OCI-LY7 (cell line): Measurements from ENCODE around the gene P2RY8. TPM values are rescaled to one million over a fixed set of nuclear protein-coding genes. Genes with fewer than 3 reads are reported as not detected.

Experiments
- BruUV-seq: library from RNA; stranded (reverse); fragments of 400-500 nt; replicated peaks from 2 replicates; lab custom pipeline; 2021; lab: Mats Ljungman, UMichigan
- CTCF ChIA-PET: fragments of 300-600 bp; sonication (Branson Sonifier 250); formaldehyde crosslinking; loops from one replicate; lab custom pipeline; 2022; ENCODE audit warnings: antibody characterized with exemption; ENCODE audit not compliant: unreplicated experiment; lab: Charles Lee
- POLR2A ChIA-PET: fragments of 300-600 bp; sonication (Branson Sonifier 250); formaldehyde crosslinking; loops from one replicate; lab custom pipeline; 2022; ENCODE audit warnings: antibody characterized with exemption; lab: Charles Lee
- DNase-seq: peaks from one replicate; pipeline ENCODE4 v3.0.0-alpha.2; 2015; ENCODE audit warnings: low spot score
- H2AFZ ChIP-seq: fragments of 200-600 bp; sonication (generic), shearing (Covaris generic); 2 replicates; pipeline ENCODE4 v1.6.1; 2014; ENCODE audit warnings: mild to moderate bottlenecking, antibody characterized with exemption, low read length, moderate library complexity
- H3K27ac ChIP-seq: fragments of 200-600 bp; sonication (generic); 2 replicates; pipeline ENCODE4 v1.5.1; 2014; ENCODE audit warnings: mixed run types, low read depth, mild to moderate bottlenecking, moderate library complexity, low read length, inconsistent platforms; ENCODE audit not compliant: poor library complexity, severe bottlenecking
- H3K36me3 ChIP-seq: fragments of 200-600 bp; sonication (generic); 2 replicates; pipeline ENCODE4 v1.6.1; 2014; ENCODE audit warnings: mild to moderate bottlenecking, antibody characterized with exemption, low read length, moderate library complexity, mixed read lengths; ENCODE audit not compliant: insufficient read depth
- H3K4me1 ChIP-seq: fragments of 200-600 bp; sonication (generic); 2 replicates; pipeline ENCODE4 v1.5.1; 2014; ENCODE audit warnings: mild to moderate bottlenecking, low read length; ENCODE audit not compliant: insufficient read depth, poor library complexity, severe bottlenecking
- H3K4me2 ChIP-seq: fragments of 200-600 bp; sonication (generic); 2 replicates; pipeline ENCODE4 v1.6.1; 2014; ENCODE audit warnings: mild to moderate bottlenecking, low read length
- H3K4me3 ChIP-seq: fragments of 200-600 bp; sonication (generic); 2 replicates; pipeline ENCODE4 v1.5.1; 2014; ENCODE audit warnings: mild to moderate bottlenecking, low read depth, low read length; ENCODE audit not compliant: poor library complexity, severe bottlenecking
- H3K79me2 ChIP-seq: fragments of 200-600 bp; sonication (generic); 2 replicates; pipeline ENCODE4 v1.6.1; 2016; ENCODE audit warnings: low read depth, mild to moderate bottlenecking, low read length, moderate library complexity, mixed read lengths; ENCODE audit not compliant: insufficient read depth
- H3K9me2 ChIP-seq: fragments of 200-600 bp; sonication (generic); 2 replicates; pipeline ENCODE4 v1.6.1; 2016; ENCODE audit warnings: mild to moderate bottlenecking, low read length, mixed read lengths; ENCODE audit not compliant: insufficient read depth
- H3K9me3 ChIP-seq: fragments of 200-600 bp; sonication (generic); 2 replicates; pipeline ENCODE4 v1.6.1; 2014; ENCODE audit warnings: mild to moderate bottlenecking, mixed run types, low read length, mixed read lengths
- H4K20me1 ChIP-seq: fragments of 200-600 bp; sonication (generic); 2 replicates; pipeline ENCODE4 v1.6.1; 2014; ENCODE audit warnings: mild to moderate bottlenecking, antibody characterized with exemption, low read length, moderate library complexity, mixed read lengths; ENCODE audit not compliant: insufficient read depth
- EZH2phosphoT487 ChIP-seq: fragments of 200-600 bp; sonication (generic); IDR thresholded peaks from 2 replicates; pipeline ENCODE4 v1.6.1; 2018; ENCODE audit warnings: low read depth, borderline replicate concordance, mild to moderate bottlenecking, mixed run types, antibody characterized with exemption, low read length, moderate library complexity, mixed read lengths
- intact Hi-C: fragments of 100-400 bp; cut with micrococcal nuclease; formaldehyde crosslinking; loops from one replicate; pipeline ENCODE4 v1.10.0; 2022; ENCODE audit not compliant: unreplicated experiment
- total RNA-seq, 2 experiments: library from RNA; depleted of rRNA in 1 of 2; stranded (reverse); fragments of >200 nt in 1 of 2; shearing (Covaris generic) in 1 of 2; gene quantifications; 2 replicates each; pipeline ENCODE4 v1.2.3, GENCODE V29; 2014 to 2022
- TF ChIP-seq, protein P1 (sequence below): fragments of 200-600 bp; sonication (generic); conservative IDR thresholded peaks from 2 replicates; pipeline ENCODE4 v1.5.1; 2014; ENCODE audit warnings: mild to moderate bottlenecking, antibody characterized with exemption, low read length, moderate library complexity, mixed read lengths

The P2RY8 gene
- total RNA-seq, 2 experiments from 2014 or later: 110 to 149 TPM

DNA sequence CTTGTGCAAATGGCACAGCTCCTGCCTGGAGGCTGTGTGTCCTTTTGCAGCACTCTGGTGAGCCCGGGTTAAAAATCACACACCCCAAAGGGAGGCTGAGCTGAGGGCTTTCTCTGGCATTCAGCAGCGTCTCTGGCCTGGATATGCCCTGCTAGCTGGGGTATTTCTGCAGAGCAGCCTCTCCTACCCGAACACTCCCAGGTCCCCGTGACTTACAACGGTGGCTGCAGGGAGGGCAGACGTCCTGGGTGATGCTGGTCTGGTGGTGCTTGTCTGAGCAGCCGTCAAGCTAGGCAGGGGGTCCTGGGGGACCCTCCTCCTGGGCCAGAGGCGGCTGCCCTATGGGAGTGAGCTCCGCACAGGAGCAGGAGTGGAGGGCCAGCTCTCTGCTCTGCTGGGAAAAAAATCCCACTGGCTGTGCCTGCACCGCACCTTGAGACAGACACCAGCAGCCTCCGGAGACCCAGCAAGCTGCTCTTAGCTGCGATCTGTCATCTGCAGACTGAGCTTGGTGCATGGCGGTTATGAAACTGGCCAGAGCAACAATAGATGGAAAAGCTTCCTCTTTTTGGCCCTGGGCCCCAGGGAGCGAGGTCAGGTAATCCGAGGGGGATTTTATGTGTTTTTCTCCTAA, 43.0 kb downstream of the P2RY8 start:
- peak; percentile 88 for DNase-seq
- CTCF ChIA-PET: no interaction called here
- Histone ChIP-seq H3K79me2 (peaks cover 49% of the 10 kb centered on the region; the same call in 1 of the 2 replicates), H3K9me3 (peaks cover 10% of the 10 kb centered on the region; the same call in 1 of the 2 replicates), H3K4me3 (peak overlapping the region; percentile 73), H3K36me3 (peaks cover 68% of the 10 kb centered on the region), H3K9me2 (no peaks in the 10 kb centered on the region), H2AFZ (no peak overlapping the region), H3K27ac (peak overlapping the region; percentile 88), H3K4me2 (peak overlapping the region; percentile 67), H4K20me1 (no peaks in the 10 kb centered on the region), H3K4me1 (peaks cover 58% of the 10 kb centered on the region)
- no peak for TF ChIP-seq EZH2phosphoT487
- TF ChIP-seq, protein P1, sequence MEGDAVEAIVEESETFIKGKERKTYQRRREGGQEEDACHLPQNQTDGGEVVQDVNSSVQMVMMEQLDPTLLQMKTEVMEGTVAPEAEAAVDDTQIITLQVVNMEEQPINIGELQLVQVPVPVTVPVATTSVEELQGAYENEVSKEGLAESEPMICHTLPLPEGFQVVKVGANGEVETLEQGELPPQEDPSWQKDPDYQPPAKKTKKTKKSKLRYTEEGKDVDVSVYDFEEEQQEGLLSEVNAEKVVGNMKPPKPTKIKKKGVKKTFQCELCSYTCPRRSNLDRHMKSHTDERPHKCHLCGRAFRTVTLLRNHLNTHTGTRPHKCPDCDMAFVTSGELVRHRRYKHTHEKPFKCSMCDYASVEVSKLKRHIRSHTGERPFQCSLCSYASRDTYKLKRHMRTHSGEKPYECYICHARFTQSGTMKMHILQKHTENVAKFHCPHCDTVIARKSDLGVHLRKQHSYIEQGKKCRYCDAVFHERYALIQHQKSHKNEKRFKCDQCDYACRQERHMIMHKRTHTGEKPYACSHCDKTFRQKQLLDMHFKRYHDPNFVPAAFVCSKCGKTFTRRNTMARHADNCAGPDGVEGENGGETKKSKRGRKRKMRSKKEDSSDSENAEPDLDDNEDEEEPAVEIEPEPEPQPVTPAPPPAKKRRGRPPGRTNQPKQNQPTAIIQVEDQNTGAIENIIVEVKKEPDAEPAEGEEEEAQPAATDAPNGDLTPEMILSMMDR: no peak
- BruUV-seq: no TSS peak
- POLR2A ChIA-PET: no interaction called here
- intact Hi-C loops: loop anchor here (1.0 to 5.0 kb wide), 4 partner anchors 8 to 43 kb away; partner anchors contain the start of genes ASMTL and P2RY8

DNA sequence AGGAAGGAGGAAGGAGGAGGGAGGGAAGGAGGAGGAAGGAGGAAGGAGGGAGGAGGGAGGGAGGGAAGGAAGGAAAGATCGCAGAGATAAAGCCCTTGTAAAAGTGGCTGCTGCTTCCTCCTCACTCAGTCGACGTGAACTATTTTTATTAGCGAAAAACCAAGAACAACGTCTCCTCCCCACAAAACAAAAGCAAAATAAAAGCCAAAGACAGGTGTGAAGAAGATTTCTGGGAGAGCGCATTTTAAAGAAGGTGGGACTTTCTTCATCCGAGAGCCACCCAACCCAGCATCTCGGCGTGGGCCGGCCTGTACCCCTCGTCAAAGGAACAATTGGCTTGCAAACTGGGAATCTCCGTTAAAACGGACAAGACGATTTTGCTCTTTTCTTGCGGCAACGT, 43.6 kb downstream of the P2RY8 start:
- H3K9me3 ChIP-seq: peaks cover 11% of the 10 kb centered on the region; the same call in 1 of the 2 replicates
- H3K4me2 ChIP-seq: peak overlapping the region; percentile 67
- no peaks in the 10 kb centered on the region for H3K9me2 ChIP-seq
- peak overlapping the region; percentile 88 for H3K27ac ChIP-seq
- ChIA-PET POLR2A (no interaction called here), CTCF (no interaction called here)
- peaks cover 49% of the 10 kb centered on the region; the same call in 1 of the 2 replicates for H3K79me2 ChIP-seq
- BruUV-seq: TSS peak; percentile 7
- no peaks in the 10 kb centered on the region for H4K20me1 ChIP-seq
- peaks cover 68% of the 10 kb centered on the region for H3K36me3 ChIP-seq
- intact Hi-C loops: loop anchor here (1.0 to 5.0 kb wide), 3 partner anchors 12 to 43 kb away; partner anchors contain the start of genes ASMTL and P2RY8
- peaks cover 60% of the 10 kb centered on the region for H3K4me1 ChIP-seq
- no peak overlapping the region for H2AFZ ChIP-seq
- TF ChIP-seq EZH2phosphoT487: no peak
- TF ChIP-seq, protein P1: no peak
- peak; percentile 61 for DNase-seq
- peak overlapping the region; percentile 73 for H3K4me3 ChIP-seq

DNA sequence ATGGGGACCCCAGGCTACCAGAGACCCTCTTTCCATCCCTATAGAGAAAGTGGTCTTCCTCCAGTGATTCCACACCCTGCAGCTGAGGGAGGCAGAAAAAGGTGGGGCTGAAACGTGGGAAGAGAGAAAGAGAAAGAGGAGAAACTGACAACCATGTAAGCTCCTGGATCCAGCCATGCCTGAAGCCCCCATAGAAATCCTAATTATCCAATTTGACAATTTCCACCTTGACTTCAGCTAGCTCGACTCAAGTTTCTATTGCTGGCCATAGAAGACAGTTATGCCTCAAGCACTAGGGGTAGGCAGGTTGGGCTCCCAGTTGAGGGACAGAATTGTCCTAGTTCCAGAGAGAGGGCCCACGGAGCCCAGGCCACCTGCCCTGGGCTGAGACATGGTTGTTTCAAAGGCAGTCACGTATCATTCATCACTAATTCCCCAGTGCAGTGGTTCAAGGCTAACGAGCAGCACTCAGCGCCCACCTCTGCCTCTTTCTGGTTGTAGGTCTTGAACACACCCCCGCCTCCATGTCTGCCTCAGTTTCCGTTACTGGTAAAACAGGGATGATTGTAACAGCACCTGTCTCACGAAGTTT, 44.5 kb downstream of the P2RY8 start:
- Histone ChIP-seq H3K4me3 (peak overlapping the region; percentile 73), H3K36me3 (peaks cover 67% of the 10 kb centered on the region), H3K4me1 (peaks cover 60% of the 10 kb centered on the region), H2AFZ (no peak overlapping the region), H3K27ac (peak overlapping the region; percentile 88), H3K9me3 (peaks cover 11% of the 10 kb centered on the region; the same call in 1 of the 2 replicates), H3K9me2 (no peaks in the 10 kb centered on the region), H3K4me2 (peak overlapping the region; percentile 80), H4K20me1 (no peaks in the 10 kb centered on the region), H3K79me2 (peaks cover 45% of the 10 kb centered on the region; the same call in 1 of the 2 replicates)
- BruUV-seq: no TSS peak
- intact Hi-C loops: loop anchor here (1.0 to 5.0 kb wide), 3 partner anchors 11 to 44 kb away; partner anchors contain the start of genes ASMTL and P2RY8
- TF ChIP-seq EZH2phosphoT487: no peak
- TF ChIP-seq, protein P1: no peak
- peak; percentile 51 for DNase-seq
- ChIA-PET POLR2A (no interaction called here), CTCF (no interaction called here)
